ENCODE data around the gene KLHL21.

GRCh38 chr1:6591222-6591621 lies 11.4 kb downstream of the KLHL21 start:
- TF ChIP-seq FOS (IDR thresholded peaks at IDR 0.05; ENCODE audit: borderline replicate concordance, extremely low read depth, insufficient read length) (no peak), CTCF (IDR thresholded peaks at IDR 0.05 in 2 of 3, conservative IDR thresholded peaks at IDR 0.05 in 1 of 3; ENCODE audit: control insufficient read depth in 2 of 3, extremely low read depth in 1 of 3, insufficient read depth in 1 of 3, low read depth in 3 of 3, low read length in 3 of 3) (no peak), REST (IDR thresholded peaks at IDR 0.05; ENCODE audit: low read depth, low read length) (no peak), PKNOX1 (IDR thresholded peaks at IDR 0.05) (no peak), SREBF2 (IDR thresholded peaks at IDR 0.05; ENCODE audit: low read length) (no peak)

Data from GM12878 (cell line).